ENCODE results near the gene CAMK2D.
A peak's percentile ranks its signal among the peaks of the same experiment; 100 is the strongest.

Gene CAMK2D

GRCh38 chr4:113682730-113683537 lies 78.6 kb downstream of the CAMK2D start:
- peak; percentile 10 to 31 for DNase-seq (ENCODE audit: low read depth in 2 of 2)

- DNase-seq (ENCODE audit: low read depth in 2 of 2), result no peak
These were observed 82.9 kb downstream of the CAMK2D start for GRCh38 chr4:113678641-113679040.

GRCh38 chr4:113677325-113677724 lies 84.2 kb downstream of the CAMK2D start:
- no peak for DNase-seq (ENCODE audit: low read depth in 2 of 2)

GRCh38 chr4:113675731-113676697 lies 85.5 kb downstream of the CAMK2D start:
- no peak for DNase-seq (ENCODE audit: low read depth in 2 of 2)

- no peak for DNase-seq (ENCODE audit: low read depth in 2 of 2)
These were observed 86.8 kb downstream of the CAMK2D start for GRCh38 chr4:113674733-113675132.

GRCh38 chr4:113674251-113674650 lies 87.3 kb downstream of the CAMK2D start:
- DNase-seq (ENCODE audit: low read depth in 2 of 2), result no peak

GRCh38 chr4:113673450-113673849 lies 88.1 kb downstream of the CAMK2D start:
- DNase-seq (ENCODE audit: low read depth in 2 of 2), result no peak

- DNase-seq (ENCODE audit: low read depth in 2 of 2), result no peak
These were observed 95.0 kb downstream of the CAMK2D start for GRCh38 chr4:113666386-113667114.

GRCh38 chr4:113665036-113665435 lies 96.5 kb downstream of the CAMK2D start:
- no peak for DNase-seq (ENCODE audit: low read depth in 2 of 2)

GRCh38 chr4:113662581-113662980 lies 99.0 kb downstream of the CAMK2D start:
- no peak for DNase-seq (ENCODE audit: low read depth in 2 of 2)

GRCh38 chr4:113659127-113659526 lies 102.4 kb downstream of the CAMK2D start:
- DNase-seq (ENCODE audit: low read depth in 2 of 2), result no peak

GRCh38 chr4:113657586-113658233 lies 103.8 kb downstream of the CAMK2D start:
- no peak for DNase-seq (ENCODE audit: low read depth in 2 of 2)

GRCh38 chr4:113653871-113654270 lies 107.7 kb downstream of the CAMK2D start:
- no peak for DNase-seq (ENCODE audit: low read depth in 2 of 2)

- no peak for DNase-seq (ENCODE audit: low read depth in 2 of 2)
These were observed 115.1 kb downstream of the CAMK2D start for GRCh38 chr4:113646442-113646822.

- DNase-seq (ENCODE audit: low read depth in 2 of 2), result no peak
These were observed 115.6 kb downstream of the CAMK2D start for GRCh38 chr4:113645771-113646441.

- DNase-seq (ENCODE audit: low read depth in 2 of 2), result no peak
These were observed 116.2 kb downstream of the CAMK2D start for GRCh38 chr4:113645288-113645687.

GRCh38 chr4:113644398-113644797 lies 117.1 kb downstream of the CAMK2D start:
- DNase-seq (ENCODE audit: low read depth in 2 of 2), result no peak

- no peak for DNase-seq (ENCODE audit: low read depth in 2 of 2)
These were observed 118.0 kb downstream of the CAMK2D start for GRCh38 chr4:113643505-113643904.

- DNase-seq (ENCODE audit: low read depth in 2 of 2), result no peak
These were observed 120.5 kb downstream of the CAMK2D start for GRCh38 chr4:113641025-113641431.

GRCh38 chr4:113639326-113639725 lies 122.2 kb downstream of the CAMK2D start:
- DNase-seq (ENCODE audit: low read depth in 2 of 2), result no peak

- no peak for DNase-seq (ENCODE audit: low read depth in 2 of 2)
These were observed 123.0 kb downstream of the CAMK2D start for GRCh38 chr4:113638562-113638832.
